CD4-positive, alpha-beta T cell (primary cell): ENCODE measurements around the gene GANC. TPM values are rescaled to one million over a fixed set of nuclear protein-coding genes. Genes with fewer than 3 reads are reported as not detected.
"Not testable (repeated sequence)": the region's sequence is repeated elsewhere in the genome, so short reads cannot be mapped to it uniquely, and the experiment has no call there.

Experiments
- ATAC-seq: fragments of 200-7000 bp; cut with Tn5 transposase; one replicate; pipeline ENCODE4 v1.10.0; 2022; ENCODE audit warnings: mild to moderate bottlenecking; ENCODE audit not compliant: poor library complexity
- CTCF ChIA-PET: fragments of 350-600 bp; sonication (Branson Sonifier 250); formaldehyde crosslinking; loops from one replicate; lab custom pipeline; 2021; ENCODE audit warnings: antibody characterized with exemption, inconsistent platforms; lab: Charles Lee
- POLR2A ChIA-PET: fragments of 350-600 bp; sonication (Branson Sonifier 250); formaldehyde crosslinking; loops from one replicate; lab custom pipeline; 2021; ENCODE audit warnings: antibody characterized with exemption, inconsistent platforms; lab: Charles Lee
- DNase-seq, 14 experiments: peaks; one replicate each; pipeline ENCODE4 v3.0.0-alpha.2; 2013 to 2020; ENCODE audit warnings: mixed read lengths in 2 of 14
- H3K27ac ChIP-seq, 2 donors: one replicate each; pipeline versions ENCODE4 v1.5.1 to v1.7.0; 2013; ENCODE audit warnings: low read length in 2 of 2, low read depth in 1 of 2, mild to moderate bottlenecking in 1 of 2
- H3K27me3 ChIP-seq, 2 experiments: 1 replicate in 1 of 2; 2 replicates in 1 of 2; pipeline versions ENCODE4 v1.6.1 to v1.7.0; 2013; ENCODE audit warnings: low read length in 2 of 2, control low read depth in 1 of 2, mild to moderate bottlenecking in 1 of 2, moderate library complexity in 1 of 2; ENCODE audit not compliant: insufficient read depth in 2 of 2, control insufficient read depth in 1 of 2
- H3K36me3 ChIP-seq: one replicate; pipeline ENCODE4 v1.6.1; 2013; ENCODE audit warnings: low read length, control low read depth; ENCODE audit not compliant: insufficient read depth
- H3K4me1 ChIP-seq: one replicate; pipeline ENCODE4 v1.6.1; 2013; ENCODE audit warnings: low read length, control low read depth; ENCODE audit not compliant: insufficient read depth
- H3K4me3 ChIP-seq: one replicate; pipeline ENCODE4 v1.5.1; 2013; ENCODE audit warnings: mild to moderate bottlenecking, low read length, moderate library complexity
- H3K9me3 ChIP-seq, 2 experiments: 1 replicate in 1 of 2; 2 replicates in 1 of 2; pipeline versions ENCODE4 v1.6.1 to v1.7.0; 2013; ENCODE audit warnings: low read length in 2 of 2, mild to moderate bottlenecking in 2 of 2, control low read depth in 1 of 2, moderate library complexity in 1 of 2; ENCODE audit not compliant: control insufficient read depth in 1 of 2, insufficient read depth in 1 of 2
- H3K27ac Mint-ChIP-seq: one replicate; pipeline ENCODE4 v1.8.0; 2020; ENCODE audit warnings: mixed read lengths
- H3K27me3 Mint-ChIP-seq: one replicate; pipeline ENCODE4 v1.8.0; 2021; ENCODE audit warnings: mixed read lengths
- H3K36me3 Mint-ChIP-seq: one replicate; pipeline ENCODE4 v1.8.0; 2021; ENCODE audit warnings: low read depth, mixed read lengths
- H3K4me1 Mint-ChIP-seq: one replicate; pipeline ENCODE4 v1.8.0; 2021; ENCODE audit warnings: low read depth, mixed read lengths
- H3K4me3 Mint-ChIP-seq: one replicate; pipeline ENCODE4 v1.8.0; 2020; ENCODE audit warnings: mild to moderate bottlenecking, mixed read lengths
- H3K9me3 Mint-ChIP-seq: one replicate; pipeline ENCODE4 v1.8.0; 2020; ENCODE audit warnings: mixed read lengths
- CTCF ChIP-seq: fragments of 200-600 bp; IDR thresholded peaks from one replicate; pipeline ENCODE4 v1.8.0; 2022; ENCODE audit warnings: antibody characterized with exemption, mild to moderate bottlenecking
- intact Hi-C, 2 experiments: fragments of 100-400 bp; cut with DNase I in 1 of 2; cut with micrococcal nuclease in 1 of 2; formaldehyde crosslinking; loops; one replicate each; pipeline versions ENCODE4 v1.15.1 to v1.9.0; 2023 to 2025; cut with DNase I, micrococcal nuclease
- total RNA-seq, 174 experiments: library from RNA in 2 of 174; stranded (reverse) in 2 of 174; gene quantifications; one replicate each; pipeline ENCODE4 v1.2.3 and lab custom pipeline; 2021 to 2026

The GANC gene
- total RNA-seq, 2 experiments from 2014 or later, result 22.3 to 23.9 TPM

DNA sequence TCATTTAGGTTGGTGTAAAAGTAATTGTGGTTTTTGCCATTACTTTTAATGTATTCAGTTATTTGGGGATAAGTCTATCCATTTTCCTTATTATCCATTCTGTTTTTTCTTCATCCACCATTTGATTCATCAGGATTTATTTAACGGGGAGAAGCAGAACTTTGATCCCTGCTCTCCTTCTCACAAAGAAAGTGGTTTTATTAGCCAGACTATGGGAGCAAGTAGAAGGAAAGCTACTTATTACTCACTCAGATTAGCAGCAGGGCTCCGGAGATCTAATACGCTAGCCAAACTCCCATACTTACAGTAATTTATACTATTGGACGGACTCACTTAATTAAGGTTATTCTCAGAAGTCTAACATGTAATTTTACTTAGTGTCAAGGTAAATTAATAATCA is 14.9 kb downstream of the GANC start:
- H3K4me1 Mint-ChIP-seq, result no peaks in the 10 kb centered on the region
- no peaks in the 10 kb centered on the region for H3K27me3 Mint-ChIP-seq
- POLR2A ChIA-PET, result no interaction called here
- H3K27ac Mint-ChIP-seq, result no peak overlapping the region
- H3K27ac ChIP-seq, result no peak overlapping the region
- peaks cover 36% of the 10 kb centered on the region for H3K36me3 ChIP-seq
- no peaks in the 10 kb centered on the region for H3K9me3 ChIP-seq
- no peak overlapping the region for H3K4me3 ChIP-seq
- CTCF ChIA-PET, result no interaction called here
- ATAC-seq (no peak), DNase-seq (no peak)
- intact Hi-C loops, result no loop called here
- H3K36me3 Mint-ChIP-seq, result peaks cover 77% of the 10 kb centered on the region
- no peaks in the 10 kb centered on the region for H3K4me1 ChIP-seq
- no peak overlapping the region for H3K4me3 Mint-ChIP-seq
- TF ChIP-seq CTCF, result no peak
- no peaks in the 10 kb centered on the region for H3K9me3 Mint-ChIP-seq
- H3K27me3 ChIP-seq, result no peaks in the 10 kb centered on the region

GRCh38 chr15:42289166-42289565 is 16.2 kb downstream of the GANC start:
- Histone ChIP-seq H3K27ac (no peak overlapping the region), H3K9me3 (no peaks in the 10 kb centered on the region), H3K4me3 (no peak overlapping the region), H3K4me1 (no peaks in the 10 kb centered on the region), H3K27me3 (no peaks in the 10 kb centered on the region), H3K36me3 (peaks cover 34% of the 10 kb centered on the region)
- Mint-ChIP-seq H3K9me3 (no peaks in the 10 kb centered on the region), H3K4me1 (no peaks in the 10 kb centered on the region), H3K36me3 (peaks cover 74% of the 10 kb centered on the region), H3K27me3 (no peaks in the 10 kb centered on the region), H3K27ac (no peak overlapping the region), H3K4me3 (no peak overlapping the region)
- intact Hi-C loops, result no loop called here
- no peak for TF ChIP-seq CTCF
- DNase-seq (no peak), ATAC-seq (no peak)
- ChIA-PET CTCF (no interaction called here), POLR2A (interaction anchor here (1.7 kb wide), 1 partner anchor 16 kb away, joined by 7 read pairs; the partner anchor contains the start of genes GANC and TMEM87A)

GRCh38 chr15:42301004-42301403 is 28.0 kb downstream of the GANC start:
- CTCF ChIA-PET, DNase-seq, H3K36me3 ChIP-seq, H3K4me1 Mint-ChIP-seq, intact Hi-C loops, H3K27ac ChIP-seq, H3K4me3 ChIP-seq, H3K27me3 Mint-ChIP-seq, H3K4me3 Mint-ChIP-seq, H3K9me3 Mint-ChIP-seq, H3K4me1 ChIP-seq, H3K27ac Mint-ChIP-seq, ATAC-seq, H3K9me3 ChIP-seq, H3K27me3 ChIP-seq: not testable (repeated sequence)
- H3K36me3 Mint-ChIP-seq, result peaks cover 58% of the 10 kb centered on the region
- POLR2A ChIA-PET, result interaction anchor here (0.9 kb wide), 1 partner anchor 28 kb away, joined by 3 read pairs; the partner anchor contains the start of genes GANC and TMEM87A

- no peak for TF ChIP-seq CTCF
- ATAC-seq (no peak), DNase-seq (no peak)
- H3K9me3 ChIP-seq, result no peaks in the 10 kb centered on the region
- H3K9me3 Mint-ChIP-seq, result peaks cover 6% of the 10 kb centered on the region
- peaks cover 30% of the 10 kb centered on the region for H3K36me3 ChIP-seq
- intact Hi-C loops, result no loop called here
- no peaks in the 10 kb centered on the region for H3K4me1 Mint-ChIP-seq
- H3K27me3 ChIP-seq, result no peaks in the 10 kb centered on the region
- H3K4me1 ChIP-seq, result no peaks in the 10 kb centered on the region
- no peaks in the 10 kb centered on the region for H3K27me3 Mint-ChIP-seq
- H3K4me3 Mint-ChIP-seq, result no peak overlapping the region
- H3K36me3 Mint-ChIP-seq, result peaks cover 63% of the 10 kb centered on the region
- no peak overlapping the region for H3K27ac Mint-ChIP-seq
- ChIA-PET CTCF (no interaction called here), POLR2A (interaction anchor here (1.0 kb wide), 1 partner anchor 33 kb away, joined by 4 read pairs; the partner anchor contains the start of genes GANC and TMEM87A)
- H3K27ac ChIP-seq, result no peak overlapping the region
- no peak overlapping the region for H3K4me3 ChIP-seq
These were observed 33.7 kb downstream of the GANC start for GRCh38 chr15:42306681-42307080.
